GM12801 (cell line): Measurements from ENCODE around the gene TP53.

Experiments used
- TF ChIP-seq, protein P1 (sequence below): IDR thresholded peaks from one replicate; pipeline ENCODE4 v1.5.1; 2011; ENCODE audit warnings: control low read depth; ENCODE audit not compliant: insufficient read length; ENCODE audit errors: extremely low read depth

The TP53 gene

GRCh38 chr17:7623661-7624060, 63.6 kb downstream of the TP53 start:
- TF ChIP-seq, protein P1, sequence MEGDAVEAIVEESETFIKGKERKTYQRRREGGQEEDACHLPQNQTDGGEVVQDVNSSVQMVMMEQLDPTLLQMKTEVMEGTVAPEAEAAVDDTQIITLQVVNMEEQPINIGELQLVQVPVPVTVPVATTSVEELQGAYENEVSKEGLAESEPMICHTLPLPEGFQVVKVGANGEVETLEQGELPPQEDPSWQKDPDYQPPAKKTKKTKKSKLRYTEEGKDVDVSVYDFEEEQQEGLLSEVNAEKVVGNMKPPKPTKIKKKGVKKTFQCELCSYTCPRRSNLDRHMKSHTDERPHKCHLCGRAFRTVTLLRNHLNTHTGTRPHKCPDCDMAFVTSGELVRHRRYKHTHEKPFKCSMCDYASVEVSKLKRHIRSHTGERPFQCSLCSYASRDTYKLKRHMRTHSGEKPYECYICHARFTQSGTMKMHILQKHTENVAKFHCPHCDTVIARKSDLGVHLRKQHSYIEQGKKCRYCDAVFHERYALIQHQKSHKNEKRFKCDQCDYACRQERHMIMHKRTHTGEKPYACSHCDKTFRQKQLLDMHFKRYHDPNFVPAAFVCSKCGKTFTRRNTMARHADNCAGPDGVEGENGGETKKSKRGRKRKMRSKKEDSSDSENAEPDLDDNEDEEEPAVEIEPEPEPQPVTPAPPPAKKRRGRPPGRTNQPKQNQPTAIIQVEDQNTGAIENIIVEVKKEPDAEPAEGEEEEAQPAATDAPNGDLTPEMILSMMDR: no peak

DNA sequence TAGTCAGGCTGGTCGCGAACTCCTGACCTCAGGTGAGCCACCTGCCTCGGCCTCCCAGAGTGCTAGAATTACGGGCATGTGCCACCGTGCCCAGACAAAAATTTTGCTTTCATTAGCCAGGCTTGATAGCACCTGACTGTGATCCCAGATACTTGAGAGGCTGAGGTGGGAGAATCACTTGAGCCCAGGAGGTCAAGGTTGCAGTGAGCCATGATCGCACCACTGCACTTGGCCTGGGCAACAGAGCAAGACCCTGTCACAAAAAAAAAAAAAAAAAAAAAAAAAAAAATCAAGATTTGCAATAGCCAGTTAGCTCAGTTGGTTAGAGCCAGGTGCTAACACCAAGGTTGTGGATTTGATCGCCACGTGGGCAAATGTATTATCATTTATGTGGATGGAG, 66.5 kb downstream of the TP53 start:
- TF ChIP-seq, protein P1: no peak

- TF ChIP-seq, protein P1: no peak
These were observed 68.7 kb downstream of the TP53 start for GRCh38 chr17:7618608-7619007.
